H1 (cell line): ENCODE data around the gene SLC25A45. TPM values are rescaled to one million over a fixed set of nuclear protein-coding genes. Genes with fewer than 3 reads are reported as not detected.

ENCODE experiments used
- CBX8 ChIP-seq: fragments of 300-800, 300-1000 bp; sonication (generic); IDR thresholded peaks from 2 replicates; pipeline ENCODE4 v1.7.1; 2016; ENCODE audit warnings: low read depth, low read length, borderline replicate concordance
- CEBPB ChIP-seq: IDR thresholded peaks from 2 replicates; pipeline ENCODE4 v1.6.1; 2012; ENCODE audit warnings: low read depth, low read length
- CHD1 ChIP-seq: IDR thresholded peaks from 2 replicates; pipeline ENCODE4 v1.6.1; 2012; ENCODE audit warnings: low read depth, low read length, improper control_type of control experiment
- HDAC2 ChIP-seq, 2 experiments: fragments of 300-600 bp in 1 of 2; sonication (generic) in 1 of 2; IDR thresholded peaks; 2 replicates each; pipeline ENCODE4 v1.6.1; 2011 to 2012; ENCODE audit warnings: low read depth in 2 of 2, low read length in 2 of 2, mild to moderate bottlenecking in 2 of 2, moderate library complexity in 2 of 2, borderline replicate concordance in 1 of 2, inconsistent platforms in 1 of 2
- PHF8 ChIP-seq: fragments of 200-600 bp; sonication (generic); conservative IDR thresholded peaks from 2 replicates; pipeline ENCODE4 v1.7.1; 2012; ENCODE audit warnings: low read depth, mild to moderate bottlenecking, inconsistent platforms, low read length, moderate library complexity
- POU5F1 ChIP-seq: IDR thresholded peaks from 2 replicates; pipeline ENCODE4 v1.6.1; 2011; ENCODE audit warnings: low read depth, mild to moderate bottlenecking, low read length, moderate library complexity
- RBBP5 ChIP-seq: IDR thresholded peaks from 2 replicates; pipeline ENCODE4 v1.7.1; 2012; ENCODE audit warnings: low read depth, mild to moderate bottlenecking, inconsistent platforms, low read length, moderate library complexity, borderline replicate concordance
- SUZ12 ChIP-seq: fragments of 200-600 bp; sonication (generic); IDR thresholded peaks from 2 replicates; pipeline ENCODE4 v1.6.1; 2012; ENCODE audit warnings: mild to moderate bottlenecking, inconsistent platforms, low read length, moderate library complexity, mixed read lengths
- polyA plus RNA-seq, 7 experiments: library from polyadenylated mRNA; depleted of rRNA in 3 of 7; stranded (reverse) in 5 of 7; unstranded in 2 of 7; fragments of >200 nt in 5 of 7; fragments of 200-250 nt in 2 of 7; gene quantifications; 1 replicate in 5 of 7; 2 replicates in 1 of 7; 4 replicates in 1 of 7; pipeline versions ENCODE4 v1.2.1 to v1.2.3, GENCODE V29; 2011 to 2013; ENCODE audit warnings: missing spikeins in 2 of 7, mixed read lengths in 2 of 7
- total RNA-seq: library from RNA; stranded (reverse); fragmentation: NEBNext Ultra II Directional; extraction: Animal tissue kit (Norgen Biotek cat#: 25700); gene quantifications from 2 replicates; pipeline ENCODE4 v1.2.1, GENCODE V29; 2021

The SLC25A45 gene
- total and polyA plus RNA-seq, 2 of the 8 experiments (the other 6 are each of a cell fraction or from before 2014, with no cell fraction given) = 0.54 to 0.59 TPM

DNA sequence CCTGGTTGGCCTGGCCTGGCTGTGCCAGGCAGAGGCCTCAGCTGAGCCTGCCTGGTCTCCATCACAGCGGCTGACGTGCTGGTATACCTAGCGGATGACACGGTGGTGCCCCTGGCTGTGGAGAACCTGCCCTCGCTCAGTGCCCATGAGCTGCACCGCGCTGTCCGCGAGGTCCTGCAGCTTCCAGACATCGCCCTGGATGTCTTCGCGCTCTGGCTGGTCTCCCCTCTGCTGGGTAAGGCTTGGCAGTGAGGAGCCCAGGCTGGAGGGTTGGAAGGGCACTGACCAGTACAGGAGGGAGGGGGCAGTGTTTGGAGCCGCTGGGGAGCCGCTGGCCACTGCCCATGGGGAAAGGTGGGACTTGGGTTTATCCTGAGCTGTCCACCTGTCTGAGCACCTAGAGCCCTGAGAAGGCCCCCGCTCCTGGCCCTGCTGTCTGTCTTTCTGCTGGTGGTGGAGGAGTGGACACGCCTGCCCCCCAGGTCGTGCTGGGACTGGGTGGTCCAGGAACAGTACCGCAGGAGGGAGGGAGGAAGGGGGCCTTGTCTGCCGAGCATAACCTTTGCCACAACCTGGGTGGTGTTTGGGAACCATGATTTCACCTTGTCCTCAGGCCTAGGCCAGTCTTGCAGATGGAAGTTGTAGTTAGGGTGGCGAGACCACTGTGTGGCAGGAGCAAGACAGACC is 7.0 kb upstream of the SLC25A45 start (continued):
- no peak for TF ChIP-seq PHF8
- TF ChIP-seq RBBP5 = no peak
- no peak for TF ChIP-seq HDAC2 (IDR thresholded peaks at IDR 0.05; ENCODE audit: borderline replicate concordance in 1 of 2, low read depth in 2 of 2, low read length in 2 of 2)
- no peak for TF ChIP-seq SUZ12
- TF ChIP-seq CEBPB = no peak
- no peak for TF ChIP-seq POU5F1
- no peak for TF ChIP-seq CHD1
- no peak for TF ChIP-seq CBX8
